ENCODE data around the gene TMEM207. TPM values are rescaled to one million over a fixed set of nuclear protein-coding genes. Genes with fewer than 3 reads are reported as not detected.

Gene TMEM207
- total RNA-seq = not detected

- no peaks in the 10 kb centered on the region for H3K27me3 Mint-ChIP-seq (ENCODE audit: low read depth)
- no peaks in the 10 kb centered on the region for H3K36me3 Mint-ChIP-seq (ENCODE audit: insufficient read depth)
- no peak for DNase-seq
- ATAC-seq = no peak
- H3K9me3 Mint-ChIP-seq = no peaks in the 10 kb centered on the region
- peaks cover 11% of the 10 kb centered on the region for H3K4me1 Mint-ChIP-seq (ENCODE audit: low read depth)
- H3K4me3 Mint-ChIP-seq = no peak within 1 kb of the TSS
Observed at GRCh38 chr3:190449801-190450200, at the start of gene TMEM207. Gene TMEM207 (minus strand): TSS chr3:190449901. CDS start chr3:190449809, 92 bp downstream.

GRCh38 chr3:190499122-190499521 lies 49.4 kb upstream of the TMEM207 start:
- Mint-ChIP-seq H3K9me3 (no peaks in the 10 kb centered on the region), H3K4me3 (no peak overlapping the region), H3K4me1 (ENCODE audit: low read depth) (no peaks in the 10 kb centered on the region), H3K27me3 (ENCODE audit: low read depth) (peaks cover 37% of the 10 kb centered on the region), H3K36me3 (ENCODE audit: insufficient read depth) (no peaks in the 10 kb centered on the region)
- ATAC-seq = no peak
- no peak for DNase-seq

GRCh38 chr3:190498293-190498692 lies 48.6 kb upstream of the TMEM207 start:
- no peaks in the 10 kb centered on the region for H3K4me1 Mint-ChIP-seq (ENCODE audit: low read depth)
- peaks cover 36% of the 10 kb centered on the region for H3K27me3 Mint-ChIP-seq (ENCODE audit: low read depth)
- DNase-seq (no peak), ATAC-seq (no peak)
- no peaks in the 10 kb centered on the region for H3K9me3 Mint-ChIP-seq
- no peak overlapping the region for H3K4me3 Mint-ChIP-seq
- no peaks in the 10 kb centered on the region for H3K36me3 Mint-ChIP-seq (ENCODE audit: insufficient read depth)

GRCh38 chr3:190497811-190498210 lies 48.1 kb upstream of the TMEM207 start:
- Mint-ChIP-seq H3K27me3 (ENCODE audit: low read depth) (peaks cover 36% of the 10 kb centered on the region), H3K4me1 (ENCODE audit: low read depth) (no peaks in the 10 kb centered on the region), H3K9me3 (no peaks in the 10 kb centered on the region), H3K4me3 (no peak overlapping the region), H3K36me3 (ENCODE audit: insufficient read depth) (no peaks in the 10 kb centered on the region)
- no peak for ATAC-seq
- no peak for DNase-seq

- no peaks in the 10 kb centered on the region for H3K9me3 Mint-ChIP-seq
- peaks cover 37% of the 10 kb centered on the region for H3K27me3 Mint-ChIP-seq (ENCODE audit: low read depth)
- no peak overlapping the region for H3K4me3 Mint-ChIP-seq
- H3K4me1 Mint-ChIP-seq (ENCODE audit: low read depth) = peaks cover 7% of the 10 kb centered on the region
- ATAC-seq = no peak
- no peak for DNase-seq
- no peaks in the 10 kb centered on the region for H3K36me3 Mint-ChIP-seq (ENCODE audit: insufficient read depth)
Observed at GRCh38 chr3:190496859-190497258, 47.2 kb upstream of the TMEM207 start.

- no peak for DNase-seq
Observed at GRCh38 chr3:190495796-190496195, 46.1 kb upstream of the TMEM207 start.

GRCh38 chr3:190495354-190495753 lies 45.7 kb upstream of the TMEM207 start:
- Mint-ChIP-seq H3K9me3 (no peaks in the 10 kb centered on the region), H3K36me3 (ENCODE audit: insufficient read depth) (no peaks in the 10 kb centered on the region), H3K4me1 (ENCODE audit: low read depth) (peaks cover 17% of the 10 kb centered on the region), H3K27me3 (ENCODE audit: low read depth) (peaks cover 36% of the 10 kb centered on the region), H3K4me3 (no peak overlapping the region)
- ATAC-seq = no peak
- no peak for DNase-seq

More at GRCh38 chr3:190495796-190496195, 46.1 kb upstream of the TMEM207 start:
- ATAC-seq = no peak
- H3K27me3 Mint-ChIP-seq (ENCODE audit: low read depth) = peaks cover 37% of the 10 kb centered on the region
- no peaks in the 10 kb centered on the region for H3K9me3 Mint-ChIP-seq
- no peak overlapping the region for H3K4me3 Mint-ChIP-seq
- H3K36me3 Mint-ChIP-seq (ENCODE audit: insufficient read depth) = no peaks in the 10 kb centered on the region
- peaks cover 15% of the 10 kb centered on the region for H3K4me1 Mint-ChIP-seq (ENCODE audit: low read depth)

- Mint-ChIP-seq H3K27me3 (ENCODE audit: low read depth) (peaks cover 36% of the 10 kb centered on the region), H3K4me1 (ENCODE audit: low read depth) (peaks cover 17% of the 10 kb centered on the region), H3K4me3 (no peak overlapping the region), H3K9me3 (no peaks in the 10 kb centered on the region), H3K36me3 (ENCODE audit: insufficient read depth) (no peaks in the 10 kb centered on the region)
- no peak for ATAC-seq
- no peak for DNase-seq
Observed at GRCh38 chr3:190494907-190495306, 45.2 kb upstream of the TMEM207 start.

GRCh38 chr3:190492966-190493365 lies 43.3 kb upstream of the TMEM207 start:
- H3K4me3 Mint-ChIP-seq = no peak overlapping the region
- no peaks in the 10 kb centered on the region for H3K9me3 Mint-ChIP-seq
- DNase-seq = no peak
- peaks cover 17% of the 10 kb centered on the region for H3K4me1 Mint-ChIP-seq (ENCODE audit: low read depth)
- no peak for ATAC-seq
- H3K36me3 Mint-ChIP-seq (ENCODE audit: insufficient read depth) = no peaks in the 10 kb centered on the region
- peaks cover 41% of the 10 kb centered on the region for H3K27me3 Mint-ChIP-seq (ENCODE audit: low read depth)

- H3K36me3 Mint-ChIP-seq (ENCODE audit: insufficient read depth) = no peaks in the 10 kb centered on the region
- ATAC-seq (no peak), DNase-seq (no peak)
- peaks cover 44% of the 10 kb centered on the region for H3K27me3 Mint-ChIP-seq (ENCODE audit: low read depth)
- no peak overlapping the region for H3K4me3 Mint-ChIP-seq
- no peaks in the 10 kb centered on the region for H3K9me3 Mint-ChIP-seq
- peaks cover 17% of the 10 kb centered on the region for H3K4me1 Mint-ChIP-seq (ENCODE audit: low read depth)
Observed at GRCh38 chr3:190492129-190492528, 42.4 kb upstream of the TMEM207 start.

- Mint-ChIP-seq H3K9me3 (no peaks in the 10 kb centered on the region), H3K36me3 (ENCODE audit: insufficient read depth) (no peaks in the 10 kb centered on the region)
Observed at GRCh38 chr3:190491533-190492054, 41.9 kb upstream of the TMEM207 start.

GRCh38 chr3:190486908-190487607 lies 37.4 kb upstream of the TMEM207 start:
- ATAC-seq (no peak), DNase-seq (no peak)
- peaks cover 15% of the 10 kb centered on the region for H3K4me1 Mint-ChIP-seq (ENCODE audit: low read depth)
- no peaks in the 10 kb centered on the region for H3K36me3 Mint-ChIP-seq (ENCODE audit: insufficient read depth)
- H3K27me3 Mint-ChIP-seq (ENCODE audit: low read depth) = peaks cover 26% of the 10 kb centered on the region
- H3K4me3 Mint-ChIP-seq = no peak overlapping the region
- H3K9me3 Mint-ChIP-seq = no peaks in the 10 kb centered on the region

More at GRCh38 chr3:190491533-190492054, 41.9 kb upstream of the TMEM207 start:
- DNase-seq (no peak), ATAC-seq (peak; percentile 90 to 92)
- Mint-ChIP-seq H3K4me3 (no peak overlapping the region), H3K27me3 (ENCODE audit: low read depth) (peaks cover 43% of the 10 kb centered on the region), H3K4me1 (ENCODE audit: low read depth) (peaks cover 17% of the 10 kb centered on the region)

- Mint-ChIP-seq H3K4me1 (ENCODE audit: low read depth) (peaks cover 11% of the 10 kb centered on the region), H3K9me3 (no peaks in the 10 kb centered on the region)
- no peak for ATAC-seq
Observed at GRCh38 chr3:190486533-190486864, 36.8 kb upstream of the TMEM207 start.

GRCh38 chr3:190485830-190486532 lies 36.3 kb upstream of the TMEM207 start:
- Mint-ChIP-seq H3K4me3 (no peak overlapping the region), H3K4me1 (ENCODE audit: low read depth) (peaks cover 6% of the 10 kb centered on the region)
- DNase-seq = no peak

More at GRCh38 chr3:190486533-190486864, 36.8 kb upstream of the TMEM207 start:
- no peak overlapping the region for H3K4me3 Mint-ChIP-seq
- no peak for DNase-seq
- H3K27me3 Mint-ChIP-seq (ENCODE audit: low read depth) = peaks cover 28% of the 10 kb centered on the region
- H3K36me3 Mint-ChIP-seq (ENCODE audit: insufficient read depth) = no peaks in the 10 kb centered on the region

GRCh38 chr3:190481779-190482178 lies 32.1 kb upstream of the TMEM207 start:
- DNase-seq = no peak
- Mint-ChIP-seq H3K4me3 (no peak overlapping the region), H3K9me3 (no peaks in the 10 kb centered on the region), H3K4me1 (ENCODE audit: low read depth) (peaks cover 3% of the 10 kb centered on the region), H3K27me3 (ENCODE audit: low read depth) (peaks cover 3% of the 10 kb centered on the region), H3K36me3 (ENCODE audit: insufficient read depth) (no peaks in the 10 kb centered on the region)
- ATAC-seq = no peak

More at GRCh38 chr3:190485830-190486532, 36.3 kb upstream of the TMEM207 start:
- no peak for ATAC-seq
- Mint-ChIP-seq H3K27me3 (ENCODE audit: low read depth) (peaks cover 28% of the 10 kb centered on the region), H3K36me3 (ENCODE audit: insufficient read depth) (no peaks in the 10 kb centered on the region), H3K9me3 (no peaks in the 10 kb centered on the region)

Measured in activated T-cell treated with anti-CD3 and anti-CD28 coated beads, Interleukin-2, amount 50 U/mL, for 4 hours (primary cell).